WTC11 (cell line): ENCODE results near the gene TMEM87A. TPM values are rescaled to one million over a fixed set of nuclear protein-coding genes. Genes with fewer than 3 reads are reported as not detected.

ENCODE experiments used
- ATAC-seq: fragments of 200-7000 bp; cut with Tn5 transposase; 2 replicates; pipeline ENCODE4 v1.10.0; 2021; ENCODE audit warnings: mild to moderate bottlenecking, moderate library complexity
- CTCF ChIA-PET: fragments of 300-600 bp; sonication (Branson Sonifier 250); formaldehyde crosslinking; loops from one replicate; lab custom pipeline; 2021; ENCODE audit warnings: antibody characterized with exemption; lab: Charles Lee
- POLR2A ChIA-PET: fragments of 350-600 bp; sonication (Branson Sonifier 250); formaldehyde crosslinking; loops from one replicate; lab custom pipeline; 2021; ENCODE audit warnings: antibody characterized with exemption; lab: Charles Lee
- DNase-seq: peaks from one replicate; pipeline ENCODE4 v3.0.0; 2021; ENCODE audit warnings: low spot score
- H3K27ac Mint-ChIP-seq: 2 replicates; pipeline ENCODE4 v1.8.0; 2021; ENCODE audit warnings: mixed read lengths
- H3K27me3 Mint-ChIP-seq: 2 replicates; pipeline ENCODE4 v1.8.0; 2021; ENCODE audit warnings: low read depth, mild to moderate bottlenecking, moderate library complexity, mixed read lengths
- H3K36me3 Mint-ChIP-seq: 2 replicates; pipeline ENCODE4 v1.8.0; 2021; ENCODE audit warnings: mixed read lengths
- H3K4me1 Mint-ChIP-seq: 2 replicates; pipeline ENCODE4 v1.8.0; 2022; ENCODE audit warnings: mixed read lengths
- H3K4me3 Mint-ChIP-seq: 2 replicates; pipeline ENCODE4 v1.8.0; 2021; ENCODE audit warnings: mild to moderate bottlenecking, moderate library complexity, mixed read lengths
- H3K9me3 Mint-ChIP-seq: 2 replicates; pipeline ENCODE4 v1.8.0; 2021; ENCODE audit warnings: mixed read lengths
- ATF1 ChIP-seq: sonication (generic); formaldehyde crosslinking; IDR thresholded peaks from 2 replicates; pipeline ENCODE4 v1.8.1; 2023; ENCODE audit warnings: mild to moderate bottlenecking, moderate library complexity, missing genetic modification reagents
- CBFB ChIP-seq: sonication (generic); formaldehyde crosslinking; IDR thresholded peaks from 2 replicates; pipeline ENCODE4 v1.8.1; 2022; ENCODE audit warnings: mild to moderate bottlenecking, low read depth, missing genetic modification reagents
- CREB1 ChIP-seq: sonication (generic); formaldehyde crosslinking; IDR thresholded peaks from 2 replicates; pipeline ENCODE4 v1.8.0; 2023; ENCODE audit warnings: mild to moderate bottlenecking, missing genetic modification reagents
- ERG ChIP-seq: fragments of 250-450 bp; sonication (Bioruptor Pico); IDR thresholded peaks from 2 replicates; pipeline ENCODE4 v1.8.0; 2021; ENCODE audit warnings: mild to moderate bottlenecking
- ETV6 ChIP-seq: sonication (generic); formaldehyde crosslinking; IDR thresholded peaks from 2 replicates; pipeline ENCODE4 v1.8.1; 2022; ENCODE audit warnings: mild to moderate bottlenecking, missing genetic modification reagents
- GABPB1 ChIP-seq: sonication (generic); formaldehyde crosslinking; IDR thresholded peaks from 2 replicates; pipeline ENCODE4 v1.8.1; 2023; ENCODE audit warnings: mild to moderate bottlenecking, missing genetic modification reagents
- GTF2I ChIP-seq: fragments of 250-450 bp; sonication (Bioruptor Pico); conservative IDR thresholded peaks from 2 replicates; pipeline ENCODE4 v1.4.0; 2021; ENCODE audit warnings: mild to moderate bottlenecking
- HMGA2 ChIP-seq: fragments of 250-450 bp; sonication (Bioruptor Pico); IDR thresholded peaks from 2 replicates; pipeline ENCODE4 v1.4.0; 2021; ENCODE audit warnings: mild to moderate bottlenecking, moderate library complexity
- JAZF1 ChIP-seq: fragments of 250-450 bp; sonication (Bioruptor Pico); IDR thresholded peaks from 2 replicates; pipeline ENCODE4 v1.9.0; 2021; ENCODE audit warnings: moderate library complexity, mild to moderate bottlenecking, inconsistent platforms
- OVOL2 ChIP-seq: fragments of 250-450 bp; sonication (Bioruptor Pico); IDR thresholded peaks from 2 replicates; pipeline ENCODE4 v1.9.0; 2021; ENCODE audit warnings: mild to moderate bottlenecking, borderline replicate concordance
- PRDM15 ChIP-seq: sonication (generic); formaldehyde crosslinking; IDR thresholded peaks from 2 replicates; pipeline ENCODE4 v1.8.0; 2022; ENCODE audit warnings: missing genetic modification reagents
- RELA ChIP-seq: sonication (generic); formaldehyde crosslinking; IDR thresholded peaks from 2 replicates; pipeline ENCODE4 v1.8.1; 2022; ENCODE audit warnings: missing genetic modification reagents, mild to moderate bottlenecking, borderline replicate concordance
- SMAD3 ChIP-seq: sonication (generic); formaldehyde crosslinking; IDR thresholded peaks from 2 replicates; pipeline ENCODE4 v1.8.0; 2022; ENCODE audit warnings: missing genetic modification reagents, mild to moderate bottlenecking, borderline replicate concordance
- SOX15 ChIP-seq: fragments of 250-450 bp; sonication (Bioruptor Pico); IDR thresholded peaks from 2 replicates; pipeline ENCODE4 v1.9.0; 2021; ENCODE audit warnings: mild to moderate bottlenecking
- ZNF232 ChIP-seq: sonication (generic); formaldehyde crosslinking; IDR thresholded peaks from 2 replicates; pipeline ENCODE4 v1.8.0; 2022; ENCODE audit warnings: mild to moderate bottlenecking, missing genetic modification reagents
- ZNF317 ChIP-seq: sonication (generic); formaldehyde crosslinking; IDR thresholded peaks from 2 replicates; pipeline ENCODE4 v1.8.1; 2023; ENCODE audit warnings: low read depth, mild to moderate bottlenecking, moderate library complexity, missing genetic modification reagents, borderline replicate concordance
- ZNF671 ChIP-seq: fragments of 250-450 bp; sonication (Bioruptor Pico); IDR thresholded peaks from 2 replicates; pipeline ENCODE4 v1.8.0; 2021; ENCODE audit warnings: mild to moderate bottlenecking
- total RNA-seq: library from RNA; stranded (reverse); gene quantifications from 3 replicates; pipeline ENCODE4 v1.2.3, GENCODE V29; 2021
- TF ChIP-seq, protein P1 (sequence below): sonication (generic); formaldehyde crosslinking; IDR thresholded peaks from 2 replicates; pipeline ENCODE4 v1.8.1; 2022; ENCODE audit warnings: low read depth, mild to moderate bottlenecking, moderate library complexity, missing genetic modification reagents, borderline replicate concordance
- TF ChIP-seq, protein P2 (sequence below): fragments of 250-450 bp; sonication (Bioruptor Pico); IDR thresholded peaks from 2 replicates; pipeline ENCODE4 v1.9.0; 2021; ENCODE audit warnings: mild to moderate bottlenecking
- TF ChIP-seq, protein P3 (sequence below): fragments of 250-450 bp; sonication (Bioruptor Pico); IDR thresholded peaks from 2 replicates; pipeline ENCODE4 v2.1.2; 2022; ENCODE audit warnings: mild to moderate bottlenecking, moderate library complexity

Gene TMEM87A
- total RNA-seq, 1 experiment from 2014 or later = 32.4 TPM

DNA sequence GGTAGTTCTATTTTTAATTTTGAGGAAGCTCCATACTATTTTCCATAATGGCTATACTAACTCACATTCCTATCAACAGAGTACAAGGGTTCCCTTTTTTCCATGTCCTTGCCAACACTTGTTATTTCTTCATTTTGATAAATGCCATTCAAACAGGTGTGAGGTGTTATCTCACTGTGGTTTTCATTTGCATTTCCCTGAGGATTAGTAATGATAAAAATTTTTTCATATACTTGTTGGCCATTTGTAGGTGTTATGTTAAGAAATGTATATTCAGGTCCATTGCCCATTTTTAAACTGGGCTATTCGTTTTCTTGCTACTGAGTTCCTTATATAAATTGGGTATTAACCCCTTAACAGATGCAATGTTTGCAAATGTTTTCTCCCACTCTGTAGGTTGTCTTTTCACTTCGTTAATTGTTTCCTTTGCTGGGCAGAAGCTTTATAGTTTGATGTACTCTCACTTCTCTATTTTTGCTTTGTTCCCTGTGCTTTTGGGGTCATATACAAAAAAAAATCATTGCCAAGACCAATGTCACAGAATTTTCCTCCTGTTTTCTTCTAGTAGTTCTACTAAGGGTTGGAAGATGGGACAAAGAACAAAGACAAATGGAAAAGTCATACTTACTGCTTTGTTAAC lies 54.2 kb downstream of the TMEM87A start (continued):
- TF ChIP-seq, protein P1, sequence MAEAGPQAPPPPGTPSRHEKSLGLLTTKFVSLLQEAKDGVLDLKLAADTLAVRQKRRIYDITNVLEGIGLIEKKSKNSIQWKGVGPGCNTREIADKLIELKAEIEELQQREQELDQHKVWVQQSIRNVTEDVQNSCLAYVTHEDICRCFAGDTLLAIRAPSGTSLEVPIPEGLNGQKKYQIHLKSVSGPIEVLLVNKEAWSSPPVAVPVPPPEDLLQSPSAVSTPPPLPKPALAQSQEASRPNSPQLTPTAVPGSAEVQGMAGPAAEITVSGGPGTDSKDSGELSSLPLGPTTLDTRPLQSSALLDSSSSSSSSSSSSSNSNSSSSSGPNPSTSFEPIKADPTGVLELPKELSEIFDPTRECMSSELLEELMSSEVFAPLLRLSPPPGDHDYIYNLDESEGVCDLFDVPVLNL (CRISPR knock-in tag) = no peak
- TF ChIP-seq, protein P2, sequence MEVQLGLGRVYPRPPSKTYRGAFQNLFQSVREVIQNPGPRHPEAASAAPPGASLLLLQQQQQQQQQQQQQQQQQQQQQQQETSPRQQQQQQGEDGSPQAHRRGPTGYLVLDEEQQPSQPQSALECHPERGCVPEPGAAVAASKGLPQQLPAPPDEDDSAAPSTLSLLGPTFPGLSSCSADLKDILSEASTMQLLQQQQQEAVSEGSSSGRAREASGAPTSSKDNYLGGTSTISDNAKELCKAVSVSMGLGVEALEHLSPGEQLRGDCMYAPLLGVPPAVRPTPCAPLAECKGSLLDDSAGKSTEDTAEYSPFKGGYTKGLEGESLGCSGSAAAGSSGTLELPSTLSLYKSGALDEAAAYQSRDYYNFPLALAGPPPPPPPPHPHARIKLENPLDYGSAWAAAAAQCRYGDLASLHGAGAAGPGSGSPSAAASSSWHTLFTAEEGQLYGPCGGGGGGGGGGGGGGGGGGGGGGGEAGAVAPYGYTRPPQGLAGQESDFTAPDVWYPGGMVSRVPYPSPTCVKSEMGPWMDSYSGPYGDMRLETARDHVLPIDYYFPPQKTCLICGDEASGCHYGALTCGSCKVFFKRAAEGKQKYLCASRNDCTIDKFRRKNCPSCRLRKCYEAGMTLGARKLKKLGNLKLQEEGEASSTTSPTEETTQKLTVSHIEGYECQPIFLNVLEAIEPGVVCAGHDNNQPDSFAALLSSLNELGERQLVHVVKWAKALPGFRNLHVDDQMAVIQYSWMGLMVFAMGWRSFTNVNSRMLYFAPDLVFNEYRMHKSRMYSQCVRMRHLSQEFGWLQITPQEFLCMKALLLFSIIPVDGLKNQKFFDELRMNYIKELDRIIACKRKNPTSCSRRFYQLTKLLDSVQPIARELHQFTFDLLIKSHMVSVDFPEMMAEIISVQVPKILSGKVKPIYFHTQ (CRISPR knock-in tag) = no peak
- TF ChIP-seq ZNF317 (CRISPR knock-in tag) (no peak), ZNF671 (CRISPR knock-in tag) (no peak)

DNA sequence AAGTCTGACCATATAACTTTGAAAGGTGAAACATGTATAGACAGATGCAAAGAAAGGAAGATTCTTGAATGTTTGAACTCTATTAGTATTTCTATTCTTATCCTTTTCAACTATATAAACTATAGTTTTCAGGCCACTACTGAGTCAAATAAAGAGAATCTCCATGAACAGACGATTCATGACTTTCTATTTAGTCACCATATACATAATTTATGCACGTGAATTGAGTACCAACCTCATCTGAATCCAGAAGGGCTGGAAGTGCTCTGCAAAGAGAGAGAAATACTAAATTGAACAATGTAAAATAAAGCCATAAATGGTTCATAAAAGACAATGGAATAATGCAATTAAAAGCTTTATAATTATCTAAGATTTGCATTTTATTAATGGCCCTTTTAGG lies 55.7 kb downstream of the TMEM87A start:
- Mint-ChIP-seq H3K36me3 (peaks cover 42% of the 10 kb centered on the region), H3K9me3 (no peaks in the 10 kb centered on the region), H3K4me1 (no peaks in the 10 kb centered on the region), H3K27me3 (no peaks in the 10 kb centered on the region), H3K27ac (no peak overlapping the region), H3K4me3 (no peak overlapping the region)
- ChIA-PET POLR2A (no interaction called here), CTCF (no interaction called here)
- TF ChIP-seq CBFB (CRISPR knock-in tag) (no peak), CREB1 (no peak), GTF2I (CRISPR knock-in tag) (no peak), ERG (no peak), PRDM15 (CRISPR knock-in tag) (no peak), GABPB1 (CRISPR knock-in tag) (no peak), SMAD3 (CRISPR knock-in tag) (no peak), JAZF1 (no peak)
- ATAC-seq (no peak), DNase-seq (no peak)

DNA sequence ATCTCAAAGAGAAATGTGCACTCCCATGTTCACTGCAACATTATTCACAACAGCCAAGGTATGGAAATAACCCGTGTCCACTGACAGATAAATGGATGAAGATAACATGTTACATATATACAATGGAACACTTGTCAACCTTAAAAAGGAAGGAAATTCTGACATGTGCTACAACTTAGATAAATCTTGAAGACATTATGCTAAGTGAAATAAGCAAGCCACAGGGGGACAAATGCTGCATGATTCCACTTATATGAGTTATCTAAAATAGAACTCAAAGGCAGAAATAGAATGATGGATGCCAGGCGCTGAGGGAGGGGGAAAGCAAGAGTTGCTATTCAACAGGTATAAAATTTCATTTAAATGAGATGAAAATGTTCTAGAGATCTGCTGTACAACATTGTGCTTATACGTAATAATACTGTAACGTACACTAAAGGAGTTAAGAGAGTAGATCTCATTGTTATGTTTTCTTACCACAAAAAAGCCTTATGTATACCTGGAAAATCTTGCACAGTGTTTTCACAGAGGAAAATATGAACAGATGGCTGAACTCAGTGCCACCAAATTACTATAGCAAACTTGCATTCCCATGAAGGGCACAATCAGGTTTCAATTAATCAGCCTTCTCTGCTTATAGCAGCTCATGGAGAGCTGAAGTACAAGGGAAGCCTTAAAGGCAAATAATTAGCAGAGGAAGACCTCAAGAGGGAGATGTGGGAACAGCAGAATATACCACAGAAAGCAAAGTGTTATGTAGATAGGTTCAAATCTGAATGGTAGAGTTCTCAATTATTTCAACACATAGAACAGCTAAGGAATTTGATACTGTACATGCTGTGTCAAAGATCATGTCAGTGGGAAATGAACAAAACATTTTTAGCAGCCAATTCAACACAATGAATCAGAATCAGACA lies 57.1 kb downstream of the TMEM87A start:
- Mint-ChIP-seq H3K27me3 (no peaks in the 10 kb centered on the region), H3K4me3 (no peak overlapping the region), H3K9me3 (no peaks in the 10 kb centered on the region), H3K4me1 (no peaks in the 10 kb centered on the region), H3K36me3 (peaks cover 44% of the 10 kb centered on the region), H3K27ac (no peak overlapping the region)
- ChIA-PET POLR2A (interaction anchor here (0.6 kb wide), 1 partner anchor 112 kb away, joined by 3 read pairs; no protein-coding TSS in a partner anchor), CTCF (interaction anchor here (1.5 kb wide), 1 partner anchor 8 kb away, joined by 4 read pairs; the partner anchor contains the start of gene VPS39)
- ATAC-seq (no peak), DNase-seq (no peak)
- no peak for TF ChIP-seq SOX15
- TF ChIP-seq CBFB (CRISPR knock-in tag) = no peak
- no peak for TF ChIP-seq ETV6 (CRISPR knock-in tag)
- no peak for TF ChIP-seq ATF1 (CRISPR knock-in tag)
- TF ChIP-seq, protein P3, sequence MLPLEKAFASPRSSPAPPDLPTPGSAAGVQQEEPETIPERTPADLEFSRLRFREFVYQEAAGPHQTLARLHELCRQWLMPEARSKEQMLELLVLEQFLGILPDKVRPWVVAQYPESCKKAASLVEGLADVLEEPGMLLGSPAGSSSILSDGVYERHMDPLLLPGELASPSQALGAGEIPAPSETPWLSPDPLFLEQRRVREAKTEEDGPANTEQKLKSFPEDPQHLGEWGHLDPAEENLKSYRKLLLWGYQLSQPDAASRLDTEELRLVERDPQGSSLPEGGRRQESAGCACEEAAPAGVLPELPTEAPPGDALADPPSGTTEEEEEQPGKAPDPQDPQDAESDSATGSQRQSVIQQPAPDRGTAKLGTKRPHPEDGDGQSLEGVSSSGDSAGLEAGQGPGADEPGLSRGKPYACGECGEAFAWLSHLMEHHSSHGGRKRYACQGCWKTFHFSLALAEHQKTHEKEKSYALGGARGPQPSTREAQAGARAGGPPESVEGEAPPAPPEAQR (CRISPR knock-in tag) = no peak
- no peak for TF ChIP-seq OVOL2 (CRISPR knock-in tag)
- no peak for TF ChIP-seq RELA (CRISPR knock-in tag)
- no peak for TF ChIP-seq ZNF232 (CRISPR knock-in tag)
- TF ChIP-seq SMAD3 (CRISPR knock-in tag) = no peak
- TF ChIP-seq HMGA2 (CRISPR knock-in tag) = no peak
